Endothelial cell of umbilical vein (primary cell): ENCODE measurements around the gene RGS4. TPM values are rescaled to one million over a fixed set of nuclear protein-coding genes. Genes with fewer than 3 reads are reported as not detected.

Experiments
- BruUV-seq: library from RNA; stranded (reverse); fragments of 400-500 nt; replicated peaks from 2 replicates; lab custom pipeline; 2021; lab: Mats Ljungman, UMichigan
- CTCF ChIA-PET: fragments of 300-600, 350-600 bp; sonication (Branson Sonifier 250); formaldehyde crosslinking; loops from one replicate; lab custom pipeline; 2021; ENCODE audit warnings: antibody characterized with exemption, inconsistent platforms; lab: Charles Lee
- POLR2A ChIA-PET: fragments of 300-600, 350-600 bp; sonication (Branson Sonifier 250); formaldehyde crosslinking; loops from one replicate; lab custom pipeline; 2021; ENCODE audit warnings: antibody characterized with exemption, inconsistent platforms; lab: Charles Lee
- DNase-seq: peaks from one replicate; pipeline ENCODE4 v3.0.0-alpha.2; 2011; ENCODE audit warnings: low read depth, low spot score
- FAIRE-seq: peaks from 2 replicates; lab custom pipeline; 2011; peaks lifted over from hg19 to GRCh38; lab: Jason Lieb, UNC
- H2AFZ ChIP-seq: 2 replicates; pipeline ENCODE4 v1.6.0; 2012; ENCODE audit warnings: low read depth, low read length, control low read depth, inconsistent platforms
- H3K27ac ChIP-seq: 2 replicates; pipeline ENCODE4 v1.5.1; 2011; ENCODE audit warnings: low read depth, mild to moderate bottlenecking, control low read depth, low read length, moderate library complexity; ENCODE audit not compliant: insufficient read depth
- H3K27me3 ChIP-seq, 2 experiments: 2 replicates each; pipeline versions ENCODE4 v1.6.0 to v1.6.1; 2011; ENCODE audit warnings: low read length in 2 of 2, mixed read lengths in 1 of 2; ENCODE audit not compliant: control insufficient read depth in 2 of 2, insufficient read depth in 2 of 2
- H3K36me3 ChIP-seq, 2 experiments: 2 replicates in 1 of 2; 3 replicates in 1 of 2; pipeline ENCODE4 v1.5.1; 2011; ENCODE audit warnings: low read length in 2 of 2, mild to moderate bottlenecking in 1 of 2, moderate library complexity in 1 of 2; ENCODE audit not compliant: control insufficient read depth in 2 of 2, insufficient read depth in 2 of 2; ENCODE audit errors: extremely low read depth in 1 of 2
- H3K4me1 ChIP-seq: 3 replicates; pipeline ENCODE4 v1.5.1; 2011; ENCODE audit warnings: mild to moderate bottlenecking, low read length; ENCODE audit not compliant: control insufficient read depth, insufficient read depth; ENCODE audit errors: extremely low read depth
- H3K4me2 ChIP-seq: 2 replicates; pipeline ENCODE4 v1.6.1; 2011; ENCODE audit warnings: low read length, control low read depth, mixed read lengths; ENCODE audit not compliant: insufficient read depth
- H3K4me3 ChIP-seq, 3 experiments: fragments of 200-600 bp in 1 of 3; sonication (generic), shearing (Covaris generic) in 1 of 3; replicated peaks in 1 of 3; 2 replicates each; pipeline ENCODE4 v1.5.1; 2011 to 2016; ENCODE audit warnings: control low read depth in 3 of 3, low read length in 3 of 3, mild to moderate bottlenecking in 2 of 3, inconsistent platforms in 1 of 3, low read depth in 1 of 3, moderate library complexity in 1 of 3; ENCODE audit not compliant: insufficient read depth in 1 of 3
- H3K79me2 ChIP-seq: 2 replicates; pipeline ENCODE4 v1.6.0; 2012; ENCODE audit warnings: low read length, inconsistent platforms; ENCODE audit not compliant: control insufficient read depth, insufficient read depth
- H3K9ac ChIP-seq: replicated peaks from 2 replicates; pipeline ENCODE3; 2011; ENCODE audit warnings: low read length, control low read depth; ENCODE audit not compliant: insufficient read depth; ENCODE audit errors: extremely low read depth
- H3K9me1 ChIP-seq: replicated peaks from 3 replicates; pipeline ENCODE4 v1.6.0; 2011; ENCODE audit warnings: mild to moderate bottlenecking, low read length; ENCODE audit not compliant: control insufficient read depth, insufficient read depth; ENCODE audit errors: extremely low read depth
- H3K9me3 ChIP-seq: replicated peaks from 2 replicates; pipeline ENCODE4 v1.5.1; 2012; ENCODE audit warnings: low read length, inconsistent platforms; ENCODE audit not compliant: control insufficient read depth, insufficient read depth
- H4K20me1 ChIP-seq: replicated peaks from 2 replicates; pipeline ENCODE3; 2011; ENCODE audit warnings: mild to moderate bottlenecking, low read length; ENCODE audit not compliant: control insufficient read depth, insufficient read depth; ENCODE audit errors: extremely low read depth
- EZH2 ChIP-seq: IDR thresholded peaks from 2 replicates; pipeline ENCODE4 v1.6.1; 2012; ENCODE audit warnings: borderline replicate concordance, low read depth, mild to moderate bottlenecking, moderate library complexity, low read length, inconsistent platforms; ENCODE audit not compliant: severe bottlenecking
- FOS ChIP-seq: IDR thresholded peaks from 2 replicates; pipeline ENCODE4 v1.6.1; 2011; ENCODE audit warnings: mild to moderate bottlenecking, low read length, moderate library complexity, borderline replicate concordance; ENCODE audit not compliant: insufficient read depth
- GATA2 ChIP-seq: IDR thresholded peaks from 2 replicates; pipeline ENCODE4 v1.7.0; 2011; ENCODE audit warnings: low read depth, mild to moderate bottlenecking, moderate library complexity, mixed read lengths, low read length; ENCODE audit not compliant: insufficient read length, insufficient read depth
- JUN ChIP-seq: IDR thresholded peaks from 2 replicates; pipeline ENCODE4 v1.6.1; 2011; ENCODE audit warnings: borderline replicate concordance, low read depth; ENCODE audit not compliant: insufficient read length, insufficient read depth
- MYC ChIP-seq: IDR thresholded peaks from one replicate; pipeline ENCODE4 v1.6.1; 2011; ENCODE audit warnings: mild to moderate bottlenecking, low read depth, low read length
- POLR2A ChIP-seq: IDR thresholded peaks from 2 replicates; pipeline ENCODE4 v1.6.1; 2012; ENCODE audit warnings: low read depth, mild to moderate bottlenecking, control low read depth, low read length
- POLR2AphosphoS5 ChIP-seq: IDR thresholded peaks from 2 replicates; pipeline ENCODE4 v1.6.1; 2012; ENCODE audit warnings: low read depth, mild to moderate bottlenecking, control low read depth, low read length, moderate library complexity; ENCODE audit not compliant: insufficient read depth
- dilution Hi-C: fragments of 300-500 bp; cut with MboI; formaldehyde crosslinking; loops from one replicate; pipeline ENCODE4 v1.15.0; 2019; ENCODE audit warnings: low sequenced_read_pairs; ENCODE audit not compliant: extremely low pct_ligation_motif_present
- intact Hi-C: fragments of 100-400 bp; cut with micrococcal nuclease; formaldehyde crosslinking; loops from one replicate; pipeline ENCODE4 v1.10.0; 2022
- polyA plus RNA-seq, 4 experiments: library from polyadenylated mRNA; depleted of rRNA in 3 of 4; stranded (reverse) in 3 of 4; unstranded in 1 of 4; fragments of >200 nt; gene quantifications; 2 replicates each; pipeline versions ENCODE4 v1.2.1 to v1.2.3, GENCODE V29; 2011 to 2012; ENCODE audit warnings: missing spikeins in 1 of 4
- total RNA-seq: library from RNA; stranded (reverse); gene quantifications from 2 replicates; pipeline ENCODE4 v1.2.3, GENCODE V29; 2021
- TF ChIP-seq, protein P1 (sequence below), 2 donors: IDR thresholded peaks; 1 replicate in 1 of 2; 2 replicates in 1 of 2; pipeline ENCODE4 v1.5.1; 2011; ENCODE audit warnings: low read length in 2 of 2, mild to moderate bottlenecking in 2 of 2, moderate library complexity in 2 of 2, control low read depth in 1 of 2, inconsistent platforms in 1 of 2, low read depth in 1 of 2; ENCODE audit not compliant: insufficient read depth in 1 of 2; ENCODE audit errors: extremely low read depth in 1 of 2
- TF ChIP-seq, protein P2 (sequence below): IDR thresholded peaks from 2 replicates; pipeline ENCODE4 v1.6.1; 2011; ENCODE audit not compliant: insufficient read depth, insufficient read length

RGS4 gene
- total and polyA plus RNA-seq, 2 donors (not counting 3 experiments of a cell fraction or from before 2014, with no cell fraction given): 14.6 to 59.3 TPM

DNA sequence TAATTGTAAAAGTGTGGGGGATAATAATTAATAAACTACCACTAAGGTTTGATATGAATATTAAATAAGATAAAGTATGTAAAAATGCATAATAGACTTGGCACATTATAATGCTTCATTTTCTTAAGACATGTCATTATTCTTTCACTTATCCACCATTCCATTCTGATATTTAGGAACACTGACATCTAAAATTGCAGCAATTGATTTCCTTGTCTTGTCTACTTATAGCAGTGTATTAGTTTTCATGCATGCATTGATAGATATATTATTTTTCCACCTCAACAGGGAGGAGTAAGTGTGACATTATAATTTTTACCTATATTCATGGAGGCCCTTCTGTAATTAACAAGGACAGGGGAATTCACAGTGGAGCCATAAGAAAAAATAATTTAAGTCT is 41.6 kb upstream of the RGS4 start:
- dilution Hi-C loops: no loop called here
- no peak for FAIRE-seq
- intact Hi-C loops: no loop called here

More for the DNA sequence above, 41.6 kb upstream of the RGS4 start:
- H3K36me3 ChIP-seq: no peaks in the 10 kb centered on the region
- H2AFZ ChIP-seq: no peak overlapping the region
- CTCF ChIA-PET: interaction anchor here (1.1 kb wide), 1 partner anchor 181 kb away, joined by 3 read pairs; no protein-coding TSS in a partner anchor
- H3K27me3 ChIP-seq: no peaks in the 10 kb centered on the region
- POLR2A ChIA-PET: no interaction called here
- no peak overlapping the region for H3K4me3 ChIP-seq
- no peaks in the 10 kb centered on the region for H3K79me2 ChIP-seq
- H3K27ac ChIP-seq: no peak overlapping the region
- TF ChIP-seq, protein P1, sequence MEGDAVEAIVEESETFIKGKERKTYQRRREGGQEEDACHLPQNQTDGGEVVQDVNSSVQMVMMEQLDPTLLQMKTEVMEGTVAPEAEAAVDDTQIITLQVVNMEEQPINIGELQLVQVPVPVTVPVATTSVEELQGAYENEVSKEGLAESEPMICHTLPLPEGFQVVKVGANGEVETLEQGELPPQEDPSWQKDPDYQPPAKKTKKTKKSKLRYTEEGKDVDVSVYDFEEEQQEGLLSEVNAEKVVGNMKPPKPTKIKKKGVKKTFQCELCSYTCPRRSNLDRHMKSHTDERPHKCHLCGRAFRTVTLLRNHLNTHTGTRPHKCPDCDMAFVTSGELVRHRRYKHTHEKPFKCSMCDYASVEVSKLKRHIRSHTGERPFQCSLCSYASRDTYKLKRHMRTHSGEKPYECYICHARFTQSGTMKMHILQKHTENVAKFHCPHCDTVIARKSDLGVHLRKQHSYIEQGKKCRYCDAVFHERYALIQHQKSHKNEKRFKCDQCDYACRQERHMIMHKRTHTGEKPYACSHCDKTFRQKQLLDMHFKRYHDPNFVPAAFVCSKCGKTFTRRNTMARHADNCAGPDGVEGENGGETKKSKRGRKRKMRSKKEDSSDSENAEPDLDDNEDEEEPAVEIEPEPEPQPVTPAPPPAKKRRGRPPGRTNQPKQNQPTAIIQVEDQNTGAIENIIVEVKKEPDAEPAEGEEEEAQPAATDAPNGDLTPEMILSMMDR (IDR thresholded peaks at IDR 0.05; ENCODE audit: extremely low read depth in 1 of 2, insufficient read depth in 1 of 2, low read depth in 1 of 2, low read length in 2 of 2): no peak
- TF ChIP-seq MYC (no peak), POLR2A (no peak), GATA2 (no peak), FOS (no peak), POLR2AphosphoS5 (no peak), EZH2 (no peak), JUN (no peak)
- TF ChIP-seq, protein P2, sequence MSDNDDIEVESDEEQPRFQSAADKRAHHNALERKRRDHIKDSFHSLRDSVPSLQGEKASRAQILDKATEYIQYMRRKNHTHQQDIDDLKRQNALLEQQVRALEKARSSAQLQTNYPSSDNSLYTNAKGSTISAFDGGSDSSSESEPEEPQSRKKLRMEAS: no peak
- H3K4me1 ChIP-seq: no peaks in the 10 kb centered on the region
- H3K4me2 ChIP-seq: no peak overlapping the region
- H3K9me1 ChIP-seq: no peaks in the 10 kb centered on the region
- H4K20me1 ChIP-seq: no peaks in the 10 kb centered on the region
- BruUV-seq: no TSS peak
- H3K9me3 ChIP-seq: no peaks in the 10 kb centered on the region
- DNase-seq: no peak
- no peak overlapping the region for H3K9ac ChIP-seq
